ENCODE measurements around the gene RNF26.

- TF ChIP-seq, protein P1, sequence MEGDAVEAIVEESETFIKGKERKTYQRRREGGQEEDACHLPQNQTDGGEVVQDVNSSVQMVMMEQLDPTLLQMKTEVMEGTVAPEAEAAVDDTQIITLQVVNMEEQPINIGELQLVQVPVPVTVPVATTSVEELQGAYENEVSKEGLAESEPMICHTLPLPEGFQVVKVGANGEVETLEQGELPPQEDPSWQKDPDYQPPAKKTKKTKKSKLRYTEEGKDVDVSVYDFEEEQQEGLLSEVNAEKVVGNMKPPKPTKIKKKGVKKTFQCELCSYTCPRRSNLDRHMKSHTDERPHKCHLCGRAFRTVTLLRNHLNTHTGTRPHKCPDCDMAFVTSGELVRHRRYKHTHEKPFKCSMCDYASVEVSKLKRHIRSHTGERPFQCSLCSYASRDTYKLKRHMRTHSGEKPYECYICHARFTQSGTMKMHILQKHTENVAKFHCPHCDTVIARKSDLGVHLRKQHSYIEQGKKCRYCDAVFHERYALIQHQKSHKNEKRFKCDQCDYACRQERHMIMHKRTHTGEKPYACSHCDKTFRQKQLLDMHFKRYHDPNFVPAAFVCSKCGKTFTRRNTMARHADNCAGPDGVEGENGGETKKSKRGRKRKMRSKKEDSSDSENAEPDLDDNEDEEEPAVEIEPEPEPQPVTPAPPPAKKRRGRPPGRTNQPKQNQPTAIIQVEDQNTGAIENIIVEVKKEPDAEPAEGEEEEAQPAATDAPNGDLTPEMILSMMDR (IDR thresholded peaks at IDR 0.05): no peak
- no peak for TF ChIP-seq POLR2A (IDR thresholded peaks at IDR 0.05)
Measured at GRCh38 chr11:119318240-119319135, 15.8 kb upstream of the RNF26 start.
